ENCODE results near the gene HOXA7. TPM values are rescaled to one million over a fixed set of nuclear protein-coding genes. Genes with fewer than 3 reads are reported as not detected.

HOXA7 gene
- total and polyA plus RNA-seq, 2 experiments from 2014 or later: 0.24 TPM; not detected in 1

- peaks cover 95% of the 10 kb centered on the region for H3K27me3 Mint-ChIP-seq (ENCODE audit: insufficient read depth, low read depth, poor library complexity)
- H3K4me3 Mint-ChIP-seq: no peak overlapping the region
- H3K27me3 ChIP-seq (ENCODE audit: insufficient read depth): peaks cover 100% of the 10 kb centered on the region
Observed at GRCh38 chr7:27177795-27178320, 21.4 kb upstream of the HOXA7 start.

More at GRCh38 chr7:27177795-27178320, 21.4 kb upstream of the HOXA7 start:
- Histone ChIP-seq H3K4me1 (ENCODE audit: insufficient read depth) (peaks cover 34% of the 10 kb centered on the region), H2AFZ (no peak overlapping the region), H3K27ac (ENCODE audit: low read depth) (no peak overlapping the region), H3K36me3 (ENCODE audit: insufficient read depth) (no peaks in the 10 kb centered on the region), H3K4me3 (no peak overlapping the region), H3K9me2 (ENCODE audit: insufficient read depth) (no peaks in the 10 kb centered on the region), H4K20me1 (replicated peaks; ENCODE audit: insufficient read depth) (peaks cover 61% of the 10 kb centered on the region), H3K4me2 (no peak overlapping the region), H3F3A (replicated peaks; ENCODE audit: low read depth) (peaks cover 37% of the 10 kb centered on the region), H3K79me2 (replicated peaks; ENCODE audit: insufficient read depth) (no peaks in the 10 kb centered on the region)
- ATAC-seq: no peak
- Mint-ChIP-seq H3K27ac (no peak overlapping the region), H3K4me1 (peaks cover 20% of the 10 kb centered on the region), H3K36me3 (ENCODE audit: low read depth) (no peaks in the 10 kb centered on the region), H3K9me3 (peaks cover 6% of the 10 kb centered on the region; the same call in 1 of the 3 replicates)
- TF ChIP-seq NANOG (IDR thresholded peaks at IDR 0.05; ENCODE audit: borderline replicate concordance): no peak
- no peak for TF ChIP-seq JUNB (IDR thresholded peaks at IDR 0.05; ENCODE audit: unreplicated experiment)
- TF ChIP-seq, protein P1, sequence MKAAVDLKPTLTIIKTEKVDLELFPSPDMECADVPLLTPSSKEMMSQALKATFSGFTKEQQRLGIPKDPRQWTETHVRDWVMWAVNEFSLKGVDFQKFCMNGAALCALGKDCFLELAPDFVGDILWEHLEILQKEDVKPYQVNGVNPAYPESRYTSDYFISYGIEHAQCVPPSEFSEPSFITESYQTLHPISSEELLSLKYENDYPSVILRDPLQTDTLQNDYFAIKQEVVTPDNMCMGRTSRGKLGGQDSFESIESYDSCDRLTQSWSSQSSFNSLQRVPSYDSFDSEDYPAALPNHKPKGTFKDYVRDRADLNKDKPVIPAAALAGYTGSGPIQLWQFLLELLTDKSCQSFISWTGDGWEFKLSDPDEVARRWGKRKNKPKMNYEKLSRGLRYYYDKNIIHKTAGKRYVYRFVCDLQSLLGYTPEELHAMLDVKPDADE (IDR thresholded peaks at IDR 0.05): no peak
- no peak for TF ChIP-seq POLR2AphosphoS5 (IDR thresholded peaks at IDR 0.05; ENCODE audit: low read depth)
- no peak for TF ChIP-seq CREB1 (CRISPR knock-in tag; IDR thresholded peaks at IDR 0.05; ENCODE audit: low read depth)
- no peak for TF ChIP-seq EZH2phosphoT487 (IDR thresholded peaks at IDR 0.05; ENCODE audit: unreplicated experiment)
- TF ChIP-seq EZH2 (IDR thresholded peaks at IDR 0.05; ENCODE audit: low read depth, unreplicated experiment): peak; percentile 94
- TF ChIP-seq REST (IDR thresholded peaks at IDR 0.05; ENCODE audit: unreplicated experiment): no peak
- DNase-seq (ENCODE audit: low spot score): no peak

All from GM23338 (cell line).